K562 (cell line): Measurements from ENCODE around the gene PTPN11. TPM values are rescaled to one million over a fixed set of nuclear protein-coding genes. Genes with fewer than 3 reads are reported as not detected.

Experiments
- ATAC-seq: fragments of 200-7000 bp; cut with Tn5 transposase; 3 replicates; pipeline ENCODE4 v1.9.1; 2020; ENCODE audit warnings: moderate library complexity
- BruUV-seq: library from RNA; stranded (reverse); fragments of 400-500 nt; replicated peaks from 2 replicates; lab custom pipeline; 2021; lab: Mats Ljungman, UMichigan
- CTCF ChIA-PET: fragments of 300-600 bp; formaldehyde crosslinking; extraction: SDS; loops from one replicate; lab custom pipeline; 2021; ENCODE audit warnings: low intra/inter-chr PET ratio; lab: Yijun Ruan, JAX
- POLR2A ChIA-PET: fragments of 300-600, 350-650 bp; sonication (Branson Sonifier 250); formaldehyde crosslinking; extraction: SDS; loops from one replicate; lab custom pipeline; 2021; ENCODE audit warnings: antibody characterized with exemption, inconsistent platforms; lab: Yijun Ruan, JAX
- DNase-seq, 4 experiments: peaks; one replicate each; pipeline versions ENCODE4 v3.0.0 to v3.0.0-alpha.2; 2011 to 2018; ENCODE audit warnings: low spot score in 3 of 4, mixed read lengths in 3 of 4; ENCODE audit errors: extremely low read depth in 1 of 4
- FAIRE-seq: peaks from 2 replicates; lab custom pipeline; 2011; peaks lifted over from hg19 to GRCh38; lab: Jason Lieb, UNC
- H2AFZ ChIP-seq: 2 replicates; pipeline ENCODE4 v1.6.0; 2011; ENCODE audit warnings: low read depth, low read length, control low read depth, inconsistent platforms
- H3K27ac ChIP-seq: fragments of 200-600 bp; 3 replicates; pipeline ENCODE4 v1.8.0; 2011; ENCODE audit warnings: low read depth, mild to moderate bottlenecking, control low read depth, inconsistent platforms, low read length, moderate library complexity, mixed read lengths; ENCODE audit errors: extremely low read depth
- H3K27me3 ChIP-seq, 2 experiments: fragments of 300-600 bp in 1 of 2; 2 replicates in 1 of 2; 3 replicates in 1 of 2; pipeline versions ENCODE4 v1.6.0 to v1.8.0; 2011; ENCODE audit warnings: inconsistent platforms in 2 of 2, low read length in 2 of 2, mild to moderate bottlenecking in 1 of 2, mixed read lengths in 1 of 2, moderate library complexity in 1 of 2; ENCODE audit not compliant: control insufficient read depth in 2 of 2, insufficient read depth in 2 of 2
- H3K36me3 ChIP-seq: fragments of 300-600 bp; 3 replicates; pipeline ENCODE4 v1.8.0; 2011; ENCODE audit warnings: mild to moderate bottlenecking, low read length, inconsistent platforms; ENCODE audit not compliant: control insufficient read depth, insufficient read depth
- H3K4me1 ChIP-seq, 2 experiments: fragments of 200-600 bp in 1 of 2; replicated peaks in 1 of 2; 2 replicates in 1 of 2; 3 replicates in 1 of 2; pipeline versions ENCODE4 v1.5.1 to v1.8.0; 2011; ENCODE audit warnings: inconsistent platforms in 2 of 2, low read length in 2 of 2, mild to moderate bottlenecking in 1 of 2, mixed read lengths in 1 of 2, moderate library complexity in 1 of 2; ENCODE audit not compliant: control insufficient read depth in 2 of 2, insufficient read depth in 2 of 2
- H3K4me2 ChIP-seq: 2 replicates; pipeline ENCODE4 v1.6.1; 2011; ENCODE audit warnings: low read length, control low read depth, inconsistent platforms, mixed read lengths; ENCODE audit not compliant: insufficient read depth
- H3K4me3 ChIP-seq: fragments of 200-600 bp; sonication (generic), shearing (Covaris generic); 2 replicates; pipeline ENCODE4 v1.5.1; 2016; ENCODE audit warnings: control low read depth, inconsistent platforms
- H3K79me2 ChIP-seq: fragments of 200-600 bp; 3 replicates; pipeline ENCODE4 v1.8.0; 2011; ENCODE audit warnings: low read length, inconsistent platforms; ENCODE audit not compliant: control insufficient read depth, insufficient read depth
- H3K9ac ChIP-seq, 2 experiments: 2 replicates each; pipeline versions ENCODE4 v1.6.0 to v1.6.1; 2011; ENCODE audit warnings: low read depth in 2 of 2, low read length in 2 of 2, control low read depth in 1 of 2, inconsistent platforms in 1 of 2, mild to moderate bottlenecking in 1 of 2, mixed read lengths in 1 of 2; ENCODE audit not compliant: insufficient read depth in 1 of 2
- H3K9me1 ChIP-seq: one replicate; pipeline ENCODE4 v1.6.0; 2011; ENCODE audit warnings: inconsistent platforms, mild to moderate bottlenecking, low read length, moderate library complexity; ENCODE audit not compliant: control insufficient read depth, insufficient read depth
- H3K9me3 ChIP-seq: replicated peaks from 2 replicates; pipeline ENCODE4 v1.5.1; 2011; ENCODE audit warnings: low read depth, low read length, inconsistent platforms; ENCODE audit not compliant: control insufficient read depth, insufficient read depth
- H4K20me1 ChIP-seq: replicated peaks from 2 replicates; pipeline ENCODE4 v1.6.1; 2011; ENCODE audit warnings: low read length, inconsistent platforms, mixed read lengths; ENCODE audit not compliant: control insufficient read depth, insufficient read depth
- CCAR2 ChIP-seq: fragments of 200-400 bp; formaldehyde crosslinking; IDR thresholded peaks from 2 replicates; pipeline ENCODE4 v1.6.1; 2017; ENCODE audit warnings: mild to moderate bottlenecking, low read depth, low read length
- GTF2F1 ChIP-seq: IDR thresholded peaks from 2 replicates; pipeline ENCODE4 v1.6.1; 2011; ENCODE audit warnings: low read depth, low read length, improper control_type of control experiment
- HNRNPLL ChIP-seq: fragments of 200-400 bp; formaldehyde crosslinking; IDR thresholded peaks from 2 replicates; pipeline ENCODE4 v1.6.1; 2017; ENCODE audit warnings: low read length, low read depth, mild to moderate bottlenecking; ENCODE audit not compliant: poor library complexity, severe bottlenecking
- ILF3 ChIP-seq: fragments of 450-650 bp; IDR thresholded peaks from 2 replicates; pipeline ENCODE4 v1.6.1; 2018; ENCODE audit warnings: antibody characterized with exemption, mild to moderate bottlenecking, moderate library complexity, borderline replicate concordance
- JUN ChIP-seq, 2 experiments: sonication (generic) in 1 of 2; formaldehyde crosslinking in 1 of 2; IDR thresholded peaks; 2 replicates each; pipeline versions ENCODE4 v1.6.1 to v1.8.0; 2012 to 2022; ENCODE audit warnings: borderline replicate concordance in 2 of 2, mild to moderate bottlenecking in 2 of 2, improper control_type of control experiment in 1 of 2, low read depth in 1 of 2, low read length in 1 of 2, missing genetic modification reagents in 1 of 2
- MEIS2 ChIP-seq: fragments of 450-650 bp; IDR thresholded peaks from 2 replicates; pipeline ENCODE4 v1.6.1; 2014; ENCODE audit warnings: mild to moderate bottlenecking; ENCODE audit not compliant: partially characterized antibody
- NFATC3 ChIP-seq: fragments of 450-650 bp; IDR thresholded peaks from 2 replicates; pipeline ENCODE4 v1.6.1; 2017; ENCODE audit warnings: mild to moderate bottlenecking
- POLR2AphosphoS2 ChIP-seq: IDR thresholded peaks from 2 replicates; pipeline ENCODE4 v1.6.1; 2012; ENCODE audit warnings: low read length, improper control_type of control experiment
- PTRF ChIP-seq: fragments of 450-650 bp; IDR thresholded peaks from 2 replicates; pipeline ENCODE4 v1.6.1; 2016; ENCODE audit warnings: mild to moderate bottlenecking, missing genetic modification characterization, missing compliant biosample characterization
- STAT6 ChIP-seq: sonication (generic); formaldehyde crosslinking; IDR thresholded peaks from 2 replicates; pipeline ENCODE4 v1.8.1; 2023; ENCODE audit warnings: mild to moderate bottlenecking, missing genetic modification reagents
- TAL1 ChIP-seq: fragments of 450-650 bp; IDR thresholded peaks from 2 replicates; pipeline ENCODE4 v1.6.1; 2016; ENCODE audit warnings: mild to moderate bottlenecking
- TEAD1 ChIP-seq, 2 experiments: fragments of 450-650 bp in 1 of 2; sonication (generic) in 1 of 2; formaldehyde crosslinking; IDR thresholded peaks; 2 replicates each; pipeline versions ENCODE4 v1.4.0 to v1.8.0; 2020 to 2022; ENCODE audit warnings: mild to moderate bottlenecking in 2 of 2, missing genetic modification reagents in 1 of 2
- ZNF12 ChIP-seq: sonication (generic); formaldehyde crosslinking; IDR thresholded peaks from 2 replicates; pipeline ENCODE4 v1.4.0; 2020; ENCODE audit warnings: mild to moderate bottlenecking, missing genetic modification reagents
- ZNF41 ChIP-seq: fragments of 250-450 bp; sonication (Bioruptor Pico); conservative IDR thresholded peaks from 2 replicates; pipeline ENCODE4 v1.4.0; 2020; ENCODE audit warnings: mild to moderate bottlenecking
- WGBS: fragments of 100-300 bp; shearing (Covaris generic); methylation state at CpG from one replicate; pipeline ENCODE4 v1.1.6; 2016; ENCODE audit warnings: low coverage, mixed read lengths; ENCODE audit not compliant: insufficient coverage; ENCODE audit errors: missing lambda C conversion rate; 5-methylcytosine and 5-hydroxymethylcytosine counted together
- in situ Hi-C: fragments of 300-500 bp; cut with MboI; formaldehyde crosslinking; loops from 4 replicates; pipeline ENCODE4 v1.15.0; 2018; ENCODE audit warnings: inconsistent platforms, mixed read lengths
- intact Hi-C: fragments of 100-400 bp; cut with micrococcal nuclease; formaldehyde crosslinking; loops from 2 replicates; pipeline ENCODE4 v1.14.2; 2022
- polyA plus RNA-seq, 8 experiments: library from polyadenylated mRNA; depleted of rRNA in 4 of 8; stranded (reverse) in 5 of 8; unstranded in 3 of 8; fragments of >200 nt; fragmentation: Nextera tagmentation in 2 of 8; fragmentation: Illumina TruSeq in 1 of 8; extraction: Ambion mirVana in 2 of 8; extraction: Trizol in 1 of 8; gene quantifications; 2 replicates each; pipeline versions ENCODE4 v1.2.1 to v1.2.3, GENCODE V29; 2011 to 2014; ENCODE audit warnings: inconsistent platforms in 1 of 8, missing spikeins in 1 of 8
- total RNA-seq, 7 experiments: library from RNA; depleted of rRNA in 6 of 7; stranded (reverse); fragments of >200 nt in 6 of 7; fragmentation: Illumina TruSeq in 2 of 7; extraction: Trizol in 2 of 7; gene quantifications; 2 replicates each; pipeline versions ENCODE4 v1.2.1 to v1.2.3, GENCODE V29; 2011 to 2021; ENCODE audit warnings: low replicate concordance in 1 of 7
- TF ChIP-seq, protein P1 (sequence below): sonication (generic); formaldehyde crosslinking; IDR thresholded peaks from 2 replicates; pipeline ENCODE4 v1.8.0; 2022; ENCODE audit warnings: mild to moderate bottlenecking, missing genetic modification reagents, borderline replicate concordance
- TF ChIP-seq, protein P2 (sequence below): fragments of 250-450 bp; sonication (Bioruptor Pico); IDR thresholded peaks from 2 replicates; pipeline ENCODE4 v1.9.0; 2021; ENCODE audit warnings: mild to moderate bottlenecking

Gene PTPN11
- total and polyA plus RNA-seq, 9 of the 15 experiments (the other 6 are each of a cell fraction or from before 2014, with no cell fraction given): 22.5 to 126 (median 79.7) TPM

DNA sequence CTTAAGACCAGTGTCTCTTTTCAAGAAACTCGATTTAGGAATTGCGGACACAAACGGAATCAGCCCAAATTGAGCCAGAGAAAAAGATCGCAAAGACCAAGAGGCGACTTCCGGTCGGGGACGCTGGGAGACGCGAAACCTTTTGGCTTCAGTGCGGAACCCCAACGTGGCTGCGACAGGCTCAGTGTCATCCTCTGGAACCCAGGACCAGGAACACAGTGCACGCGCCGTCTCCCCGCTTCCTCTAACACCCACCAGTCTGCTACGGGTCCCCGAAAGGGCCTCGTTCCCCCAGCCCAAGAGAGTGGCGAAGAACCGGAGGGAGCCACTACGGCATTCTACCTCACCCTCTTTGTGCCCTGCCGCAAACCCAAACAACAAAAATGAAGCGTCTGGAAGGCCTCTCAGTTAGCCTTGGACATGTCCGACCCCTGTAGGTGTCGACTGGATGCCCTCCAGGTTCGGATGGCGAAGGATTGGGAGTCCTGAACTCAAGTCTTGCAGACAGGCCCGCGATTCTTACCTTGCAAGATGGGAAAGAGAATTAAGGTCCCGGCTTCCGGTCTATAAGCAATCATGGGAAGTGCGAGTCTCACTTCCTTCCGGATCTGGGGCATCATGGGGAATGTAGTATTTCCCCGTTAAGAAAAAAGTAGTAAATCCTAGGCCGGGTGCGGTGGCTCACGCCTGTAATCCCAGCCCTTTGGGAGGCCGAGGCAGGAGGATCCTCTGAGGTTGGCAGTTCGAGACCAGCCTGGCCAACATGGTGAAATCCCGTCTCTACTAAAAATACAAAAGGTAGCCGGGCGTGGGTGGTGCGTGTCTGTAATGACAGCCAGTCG, 9.5 kb upstream of the PTPN11 start, which contains the start of gene RPL6:
TSS of gene RPL6 (minus strand) at position 542 of the 842 bp plus-strand sequence. CDS start 949 bp downstream, outside the sequence.
- Histone ChIP-seq H2AFZ (peak within 1 kb of the TSS; percentile 88), H3K9ac (peak within 1 kb of the TSS; percentile 90 to 97), H3K27ac (peak within 1 kb of the TSS; percentile 96), H3K4me1 (peaks cover 7 to 16% of the 10 kb centered on the region in 2 experiments; a peak in 4 of 5 replicates), H4K20me1 (peaks cover 29% of the 10 kb centered on the region), H3K27me3 (no peaks in the 10 kb centered on the region), H3K9me1 (no peaks in the 10 kb centered on the region), H3K79me2 (peaks cover 36% of the 10 kb centered on the region), H3K4me2 (peak within 1 kb of the TSS; percentile 99), H3K36me3 (peaks cover 44% of the 10 kb centered on the region), H3K9me3 (no peaks in the 10 kb centered on the region), H3K4me3 (peak within 1 kb of the TSS; percentile 90)
- DNase-seq: peak; percentile 78 to 95 (median 84)
- intact Hi-C loops: loop anchor here (2.0 to 10.0 kb wide), 2 partner anchors 396 to 564 kb away; partner anchors contain the start of genes ERP29, MAPKAPK5 and TMEM116
- FAIRE-seq: peak; percentile 90
- 8% methylated on average over 45 of the region's 46 CpGs for WGBS
- BruUV-seq: TSS peak; percentile 50
- peak; percentile 90 for ATAC-seq
- in situ Hi-C loops: no loop called here
- POLR2A ChIA-PET: no interaction called here
- CTCF ChIA-PET: interaction anchor here (0.7 kb wide), 1 partner anchor 211 kb away, joined by 4 read pairs; no protein-coding TSS in a partner anchor
- TF ChIP-seq CCAR2 (no peak), STAT6 (CRISPR knock-in tag) (peak; percentile 47; the same call in 1 of the 2 replicates), NFATC3 (peak; percentile 80), JUN (IDR thresholded peaks at IDR 0.05; ENCODE audit: borderline replicate concordance, low read depth, low read length) (no peak), JUN (CRISPR knock-in tag; IDR thresholded peaks at IDR 0.05; ENCODE audit: borderline replicate concordance) (no peak; the same call in 1 of the 2 replicates), GTF2F1 (peak; percentile 93), TEAD1 (CRISPR knock-in tag; IDR thresholded peaks at IDR 0.05) (peak in 1 of 2 experiments; percentile 40; a peak in 1 of 4 replicates), POLR2AphosphoS2 (peak; percentile 73), MEIS2 (peak; percentile 34), PTRF (tag) (no peak), HNRNPLL (peak; percentile 11), ILF3 (no peak), TAL1 (no peak), ZNF41 (CRISPR knock-in tag) (no peak), ZNF12 (CRISPR knock-in tag) (no peak)
- TF ChIP-seq, protein P1, sequence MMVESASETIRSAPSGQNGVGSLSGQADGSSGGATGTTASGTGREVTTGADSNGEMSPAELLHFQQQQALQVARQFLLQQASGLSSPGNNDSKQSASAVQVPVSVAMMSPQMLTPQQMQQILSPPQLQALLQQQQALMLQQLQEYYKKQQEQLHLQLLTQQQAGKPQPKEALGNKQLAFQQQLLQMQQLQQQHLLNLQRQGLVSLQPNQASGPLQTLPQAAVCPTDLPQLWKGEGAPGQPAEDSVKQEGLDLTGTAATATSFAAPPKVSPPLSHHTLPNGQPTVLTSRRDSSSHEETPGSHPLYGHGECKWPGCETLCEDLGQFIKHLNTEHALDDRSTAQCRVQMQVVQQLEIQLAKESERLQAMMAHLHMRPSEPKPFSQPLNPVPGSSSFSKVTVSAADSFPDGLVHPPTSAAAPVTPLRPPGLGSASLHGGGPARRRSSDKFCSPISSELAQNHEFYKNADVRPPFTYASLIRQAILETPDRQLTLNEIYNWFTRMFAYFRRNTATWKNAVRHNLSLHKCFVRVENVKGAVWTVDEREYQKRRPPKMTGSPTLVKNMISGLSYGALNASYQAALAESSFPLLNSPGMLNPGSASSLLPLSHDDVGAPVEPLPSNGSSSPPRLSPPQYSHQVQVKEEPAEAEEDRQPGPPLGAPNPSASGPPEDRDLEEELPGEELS (CRISPR knock-in tag): 0 out of 2 replicates have a peak, but pooled peaks have one; percentile 35
- TF ChIP-seq, protein P2, sequence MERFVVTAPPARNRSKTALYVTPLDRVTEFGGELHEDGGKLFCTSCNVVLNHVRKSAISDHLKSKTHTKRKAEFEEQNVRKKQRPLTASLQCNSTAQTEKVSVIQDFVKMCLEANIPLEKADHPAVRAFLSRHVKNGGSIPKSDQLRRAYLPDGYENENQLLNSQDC: peak; percentile 70; the same call in 1 of the 2 replicates
